ENCODE results near the gene CCNJL. TPM values are rescaled to one million over a fixed set of nuclear protein-coding genes. Genes with fewer than 3 reads are reported as not detected.

The CCNJL gene
- total and polyA plus RNA-seq, 2 of the 8 experiments (the other 6 are each of a cell fraction or from before 2014, with no cell fraction given) = 34.6 to 44.7 TPM

- Histone ChIP-seq H3K56ac (replicated peaks; ENCODE audit: insufficient read length, low read depth, low read length) (no peak overlapping the region), H3K18ac (ENCODE audit: extremely low read depth, low read length) (no peak overlapping the region; the same call in 1 of the 2 replicates), H3K9me3 (ENCODE audit: insufficient read depth in 2 of 2, low read depth in 1 of 2, low read length in 1 of 2) (no peaks in the 10 kb centered on the region), H2AK5ac (ENCODE audit: low read depth, low read length) (no peak overlapping the region), H3K9ac (replicated peaks in 1 of 4; ENCODE audit: extremely low read depth in 1 of 4, low read depth in 3 of 4, low read length in 3 of 4) (no peak overlapping the region), H3K79me1 (ENCODE audit: low read depth, low read length) (no peaks in the 10 kb centered on the region; the same call in 1 of the 2 replicates), H4K20me1 (replicated peaks in 1 of 2; ENCODE audit: control insufficient read depth in 1 of 2, insufficient read depth in 2 of 2, low read length in 2 of 2) (peaks cover 4% of the 10 kb centered on the region in 2 experiments), H2BK12ac (ENCODE audit: low read depth, low read length) (no peak overlapping the region), H3K23ac (ENCODE audit: insufficient read length) (no peak overlapping the region), H3K4me3 (ENCODE audit: extremely low read depth in 1 of 4, insufficient read depth in 2 of 4, low read depth in 3 of 4, low read length in 4 of 4) (no peak overlapping the region), H2BK20ac (ENCODE audit: low read length) (no peak overlapping the region), H4K5ac (ENCODE audit: insufficient read length, low read depth, low read length) (no peak overlapping the region), H2BK15ac (ENCODE audit: low read length) (no peak overlapping the region), H3K4me2 (ENCODE audit: insufficient read depth in 1 of 2, low read depth in 2 of 2, low read length in 2 of 2) (no peak overlapping the region), H3K4me1 (replicated peaks in 1 of 4; ENCODE audit: control insufficient read depth in 3 of 4, insufficient read depth in 4 of 4, low read length in 3 of 4) (peaks cover 10 to 29% (median 21%) of the 10 kb centered on the region in 4 experiments), H4K91ac (replicated peaks; ENCODE audit: insufficient read length, low read length) (no peak overlapping the region), H2BK120ac (replicated peaks; ENCODE audit: low read depth, low read length) (no peak overlapping the region), H3K27ac (ENCODE audit: low read depth, low read length) (no peak overlapping the region), H2AFZ (ENCODE audit: low read length) (no peak overlapping the region), H3K79me2 (ENCODE audit: control insufficient read depth in 1 of 2, insufficient read depth in 2 of 2, low read length in 2 of 2) (peaks cover 0 to 13% of the 10 kb centered on the region in 2 experiments; a peak in 1 of 4 replicates), H3K27me3 (replicated peaks in 1 of 4; ENCODE audit: control insufficient read depth in 3 of 4, extremely low read depth in 1 of 4, insufficient read depth in 3 of 4, low read length in 3 of 4) (no peaks in the 10 kb centered on the region), H3K36me3 (ENCODE audit: control insufficient read depth in 2 of 4, insufficient read depth in 4 of 4, low read length in 3 of 4) (peaks cover 0 to 13% (median 0%) of the 10 kb centered on the region in 4 experiments; a peak in 2 of 8 replicates), H4K8ac (ENCODE audit: extremely low read depth, insufficient read depth, low read length) (no peak overlapping the region), H2BK5ac (ENCODE audit: low read depth, low read length) (no peak overlapping the region), H3K14ac (ENCODE audit: insufficient read length) (no peak overlapping the region), H3K4ac (replicated peaks; ENCODE audit: insufficient read length, low read depth, low read length) (no peak overlapping the region), H3K23me2 (ENCODE audit: low read depth, low read length) (no peaks in the 10 kb centered on the region)
- POLR2A ChIA-PET (ENCODE audit: partially characterized antibody) = no interaction called here
- FAIRE-seq (no peak), DNase-seq (ENCODE audit: low read depth in 1 of 2, low spot score in 2 of 2) (no peak)
- CTCF ChIA-PET (ENCODE audit: partially characterized antibody) = interaction anchor here (0.9 to 27.2 kb wide), 9 partner anchors 9 to 122 kb away, joined by 3 to 362 read pairs (median 3); no protein-coding TSS in a partner anchor
- TF ChIP-seq CBX5 (IDR thresholded peaks at IDR 0.05; ENCODE audit: low read depth, low read length) = no peak
- no peak for TF ChIP-seq FOSL1 (IDR thresholded peaks at IDR 0.05; ENCODE audit: insufficient read depth, low read depth, low read length)
- TF ChIP-seq TCF12 (IDR thresholded peaks at IDR 0.05; ENCODE audit: low read depth, low read length) = no peak
- TF ChIP-seq SUZ12 (IDR thresholded peaks at IDR 0.05; ENCODE audit: low read length) = no peak
- no peak for TF ChIP-seq ATF3 (IDR thresholded peaks at IDR 0.05; ENCODE audit: insufficient read depth, low read depth, low read length)
- no peak for TF ChIP-seq KDM5A (IDR thresholded peaks at IDR 0.05; ENCODE audit: low read length)
- no peak for TF ChIP-seq EGR1 (IDR thresholded peaks at IDR 0.05; ENCODE audit: borderline replicate concordance, low read depth, low read length)
- 98% methylated on average over 10 of the region's 10 CpGs; no CpG with 5 or more reads in 1 of the 2 experiments for WGBS, 2 experiments (ENCODE audit: extremely low coverage in 1 of 2, insufficient coverage in 1 of 2, insufficient read length in 1 of 2, insufficient replicate concordance in 2 of 2, low coverage in 1 of 2, low lambda C conversion rate in 2 of 2, missing lambda C conversion rate in 1 of 2)
Measured at GRCh38 chr5:160269017-160269416, 43.3 kb downstream of the CCNJL start.

Measured in H1 (cell line).